ENCODE data around the gene ZNF101.

Gene ZNF101

DNA sequence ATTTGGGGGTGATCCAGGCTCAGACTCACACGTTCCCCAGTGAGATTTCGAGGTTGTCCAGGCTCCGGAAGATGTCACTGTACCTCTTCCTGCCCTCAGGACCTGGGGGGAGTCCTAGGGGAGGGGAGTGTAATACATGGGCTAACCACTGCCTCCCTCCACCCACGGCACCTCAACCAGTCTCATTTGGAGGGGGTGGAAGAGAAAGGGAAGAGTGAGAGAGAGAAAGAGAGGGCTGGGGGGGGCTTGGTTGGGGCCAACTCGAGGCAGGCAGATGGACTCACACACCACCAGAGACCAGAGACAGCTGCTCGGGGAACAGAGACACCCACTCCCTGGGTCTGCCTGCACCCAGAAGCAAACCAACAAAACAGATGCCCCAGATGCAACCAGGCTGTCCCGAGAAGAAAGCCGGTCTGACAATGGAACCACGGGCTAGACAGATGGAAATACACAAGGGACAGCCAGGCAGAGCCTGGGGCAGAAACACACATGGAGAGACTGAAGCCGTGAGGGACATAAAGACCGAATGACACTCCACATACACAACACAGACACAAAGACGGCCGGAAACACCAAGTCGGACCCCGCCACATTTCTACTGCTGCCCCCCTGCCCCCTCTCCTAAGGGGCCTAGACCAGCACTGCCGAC lies 26.0 kb upstream of the ZNF101 start:
- DNase-seq: peak; percentile 60 to 67

DNA sequence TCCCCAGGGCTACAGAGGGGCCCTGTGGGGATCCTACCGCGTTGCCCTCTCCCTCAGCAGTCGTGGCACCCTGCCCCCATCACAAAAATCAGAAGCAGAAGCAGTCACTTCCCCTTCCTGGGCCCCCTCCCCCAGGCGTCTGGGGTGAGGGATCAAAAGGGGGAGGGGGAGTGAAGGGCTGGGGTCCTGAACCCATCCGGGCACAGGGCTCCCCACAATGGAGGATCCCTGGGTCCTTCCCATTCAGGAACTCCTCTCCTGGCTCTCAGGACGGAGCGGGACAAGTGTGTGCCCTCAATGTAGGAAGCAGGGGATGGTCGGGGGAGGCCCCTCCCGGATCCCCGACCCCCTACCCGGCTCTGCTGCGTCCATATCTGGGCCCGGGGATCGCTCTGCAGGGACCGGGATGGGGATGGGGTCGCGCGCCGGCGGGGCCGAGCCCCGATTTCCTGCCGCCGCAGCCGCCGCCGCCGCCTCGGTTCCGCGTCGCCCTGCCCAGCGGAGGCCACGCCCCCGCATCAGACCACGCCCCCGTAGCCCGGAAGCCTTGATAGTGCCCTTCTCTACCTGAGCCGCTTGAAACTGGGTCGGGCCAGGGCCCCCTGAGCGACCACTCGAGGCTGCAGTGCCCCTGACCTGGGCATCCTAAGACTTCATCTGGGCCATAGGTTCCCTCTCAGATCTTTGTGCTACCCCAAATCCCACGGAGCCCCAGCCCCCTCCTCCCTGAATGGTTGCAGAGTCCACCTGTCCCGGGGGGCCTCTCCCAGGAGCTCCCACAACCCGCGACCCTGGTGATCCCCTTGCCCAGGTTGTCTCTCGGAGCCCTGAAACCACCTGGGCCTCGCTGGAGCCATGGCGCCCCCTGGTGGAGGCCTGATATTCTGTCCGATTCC lies 25.2 kb upstream of the ZNF101 start, which contains the start of gene GMIP:
Gene GMIP, minus strand, starts transcription at position 500 of the 896 bp plus-strand sequence. Its CDS starts 128 bp downstream, at position 372.
- DNase-seq: peak; percentile 88 to 91

DNA sequence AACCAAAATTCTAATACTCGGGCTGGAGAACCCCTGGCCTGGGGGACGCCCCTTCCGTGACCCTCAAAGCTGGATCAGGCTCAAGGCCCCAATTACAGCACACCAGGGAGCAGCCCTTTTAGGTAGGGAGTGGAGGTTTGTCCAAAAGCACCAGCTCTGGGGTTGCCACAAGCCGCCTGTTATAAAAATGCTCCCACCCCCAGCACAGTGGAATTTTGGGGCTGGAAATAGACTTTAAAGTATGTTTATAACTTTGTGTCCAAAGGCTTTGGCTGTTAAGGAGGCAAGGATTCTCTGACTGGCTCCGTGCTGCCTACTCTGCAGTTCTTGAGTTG lies 24.6 kb upstream of the ZNF101 start:
- DNase-seq: no peak

DNA sequence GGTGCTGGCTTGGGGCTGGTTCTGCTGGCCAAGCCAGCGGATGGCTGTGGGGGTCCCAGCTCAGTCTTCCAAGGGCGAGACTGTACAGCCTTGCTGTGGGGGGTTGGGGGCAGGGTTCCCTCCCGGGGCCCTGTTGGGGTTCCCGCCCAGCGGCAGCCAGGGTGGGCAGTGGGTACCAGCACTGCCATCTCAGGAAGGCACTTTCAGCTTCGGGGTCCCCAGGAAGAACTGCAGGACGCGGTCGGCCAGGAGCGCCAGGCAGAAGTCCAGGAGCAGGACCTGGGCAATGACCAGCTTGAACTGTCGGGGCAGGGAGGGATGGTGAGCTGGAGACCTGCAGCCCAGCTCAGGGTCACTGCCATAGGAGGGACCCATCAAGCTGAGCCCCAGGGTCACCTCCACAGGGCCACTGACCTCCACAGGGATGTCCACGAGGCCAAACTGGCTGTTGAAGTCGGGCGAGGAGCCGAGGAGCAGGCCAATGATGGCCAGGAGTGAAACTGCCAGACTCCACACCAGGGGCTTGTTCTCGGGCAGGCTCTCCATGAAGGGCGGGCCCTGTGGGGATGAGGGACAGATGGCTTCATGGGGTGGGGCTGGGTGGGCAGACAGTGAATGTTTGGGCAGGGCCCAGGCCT lies 23.3 kb upstream of the ZNF101 start:
- DNase-seq: no peak

DNA sequence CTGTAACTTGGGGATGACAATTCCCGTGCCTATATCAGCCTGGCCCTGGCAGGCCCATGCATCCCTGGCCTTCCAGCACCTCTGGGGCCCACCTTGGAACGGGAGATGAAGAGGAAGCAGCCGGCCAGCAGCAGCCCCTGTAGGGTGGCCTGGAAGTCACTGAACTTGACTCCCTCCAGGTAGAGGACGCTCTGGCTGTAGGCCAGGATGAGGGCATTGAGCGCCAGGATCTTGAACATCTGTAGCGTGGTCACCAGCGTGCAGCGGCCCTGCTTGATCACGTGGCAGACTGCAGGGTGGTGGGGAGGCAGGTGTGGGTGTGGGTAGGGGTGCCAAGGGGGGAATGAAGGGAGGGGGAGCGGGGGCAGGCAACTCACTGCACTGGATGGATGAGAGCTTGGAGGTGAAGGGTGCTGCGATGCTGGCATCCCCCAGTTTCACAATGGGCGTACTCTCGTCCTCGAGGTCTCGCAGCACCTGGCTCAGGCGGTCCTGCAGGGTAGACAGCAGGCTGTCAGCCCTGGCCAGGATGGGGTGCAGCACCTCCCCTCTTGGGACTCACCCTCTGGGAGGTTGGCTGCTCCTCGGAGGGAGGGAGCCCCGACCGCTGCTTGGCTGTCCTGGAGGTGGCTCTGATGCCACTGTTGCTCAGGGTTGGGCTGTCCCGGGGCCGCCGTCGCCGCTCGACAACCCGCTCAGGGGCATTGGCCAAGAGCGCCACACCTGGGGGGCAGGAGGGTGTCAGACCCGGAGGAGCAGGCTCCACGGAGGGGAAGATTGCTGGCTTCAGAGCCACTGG lies 21.4 kb upstream of the ZNF101 start:
- no peak for DNase-seq

DNA sequence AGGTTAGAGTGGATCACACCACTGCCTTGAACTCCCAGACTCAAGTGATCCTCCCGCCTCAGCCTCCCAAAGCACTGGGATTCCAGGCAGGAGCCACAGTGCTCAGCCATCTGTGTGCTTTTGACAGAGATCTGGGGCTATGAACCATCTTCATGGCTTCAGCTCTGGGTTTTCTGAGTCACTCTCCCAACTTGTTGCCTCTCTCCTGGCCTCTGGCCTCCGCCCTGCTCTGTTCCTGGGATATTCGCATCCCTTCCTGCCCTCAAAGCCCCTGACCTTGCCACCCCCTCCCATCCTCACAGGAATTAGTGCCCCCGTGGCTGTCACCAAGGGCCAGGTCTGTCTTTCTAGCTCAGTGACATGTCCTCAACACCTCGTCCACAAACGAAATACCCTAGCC lies 19.5 kb upstream of the ZNF101 start:
- no peak for DNase-seq

DNA sequence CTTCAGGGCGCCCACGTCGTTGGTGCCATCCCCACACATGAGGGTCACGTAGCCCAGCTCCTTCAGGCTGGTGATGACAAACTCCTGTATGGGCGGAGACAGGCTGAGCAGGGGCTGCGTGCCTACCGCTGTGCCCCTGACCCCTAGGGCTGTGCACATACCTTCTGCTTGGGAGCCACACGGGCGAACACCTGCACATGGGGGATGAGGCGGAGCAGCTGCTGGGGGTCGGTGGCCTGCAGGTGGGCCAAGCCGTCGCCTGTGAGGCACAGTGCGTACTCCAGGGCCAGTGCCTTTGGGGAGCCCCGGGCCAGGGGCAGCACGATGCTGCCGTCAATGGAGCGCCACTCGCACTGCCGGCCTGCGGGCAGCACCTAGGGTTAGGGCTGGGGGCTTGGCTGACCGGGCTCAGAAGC lies 19.1 kb upstream of the ZNF101 start:
- no peak for DNase-seq

DNA sequence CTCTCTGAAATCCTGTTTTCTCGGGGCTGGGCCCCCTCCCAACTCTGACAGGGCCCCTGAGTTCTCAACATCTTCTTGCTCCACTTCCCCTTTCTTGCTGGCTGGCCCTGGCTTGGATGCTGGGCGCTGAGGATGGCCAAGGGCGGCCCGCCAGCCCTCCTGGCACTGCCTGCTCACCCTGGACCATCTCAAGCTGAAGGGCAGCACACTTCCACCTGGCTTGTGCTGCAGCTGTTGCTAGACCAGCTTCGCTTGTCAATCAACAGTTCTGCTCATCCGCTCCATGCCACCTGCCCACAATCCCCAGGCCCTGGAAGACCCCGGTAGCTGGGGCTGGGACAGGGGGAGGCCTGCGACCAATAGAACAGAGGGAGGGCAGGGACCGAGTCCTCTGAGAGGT lies 18.3 kb upstream of the ZNF101 start:
- DNase-seq: no peak

DNA sequence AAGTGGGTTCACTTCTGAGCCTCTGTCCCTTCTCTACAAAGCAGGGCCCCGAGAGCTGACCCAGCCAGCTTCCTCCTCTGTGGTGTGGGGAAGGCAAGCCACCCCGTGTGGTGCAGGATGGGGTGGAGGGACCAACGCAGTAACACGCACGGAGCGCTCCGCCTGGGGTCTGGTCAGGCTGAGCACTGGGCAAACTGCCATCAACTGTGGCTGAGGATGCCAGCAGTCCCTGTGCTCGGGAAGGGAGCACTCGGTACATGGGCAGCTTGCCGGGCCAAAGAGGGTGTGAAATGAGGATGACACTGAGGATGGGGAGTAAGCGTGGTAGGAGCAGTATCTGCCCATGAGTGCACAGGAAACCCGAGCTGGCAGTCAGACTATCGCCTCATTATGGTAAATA lies 17.6 kb upstream of the ZNF101 start:
- DNase-seq: no peak

DNA sequence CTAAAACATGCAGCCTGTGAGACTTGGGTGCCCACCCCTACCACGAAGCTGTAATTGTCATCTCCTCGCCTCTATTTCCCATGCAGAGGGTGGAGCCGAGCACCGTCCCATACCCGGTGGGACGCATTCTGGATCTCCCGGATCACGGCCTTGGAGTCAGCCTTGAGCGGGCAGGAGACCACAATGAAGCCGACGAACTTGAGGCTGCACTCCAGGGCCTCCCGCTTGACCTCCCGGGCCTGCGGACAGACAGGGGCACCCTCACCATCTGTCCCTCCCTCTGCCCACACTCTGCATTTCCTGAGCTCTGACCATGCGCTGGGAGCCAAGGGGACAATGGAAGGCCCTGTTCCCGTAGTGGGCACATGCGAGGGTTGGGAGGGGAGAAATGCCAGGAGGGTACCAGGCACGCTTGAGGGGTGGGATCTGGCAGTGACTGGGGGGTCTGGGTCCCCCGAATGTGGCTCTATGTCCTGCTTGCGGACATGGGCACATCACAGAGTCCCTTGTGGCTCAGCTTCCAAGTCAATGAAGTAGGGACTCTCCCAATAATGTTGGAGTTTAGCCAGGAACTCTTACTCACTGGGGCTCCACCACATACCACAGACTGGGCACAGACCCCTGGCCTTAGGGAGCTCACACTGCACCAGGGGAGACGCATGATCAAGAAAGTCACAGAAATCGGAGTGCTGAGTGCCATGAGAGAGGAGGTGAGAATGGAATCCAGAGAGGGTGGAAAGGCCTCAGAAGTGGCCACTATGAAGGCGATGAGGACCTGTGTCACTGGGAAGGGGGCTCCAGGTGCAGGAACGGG lies 15.9 kb upstream of the ZNF101 start:
- no peak for DNase-seq

DNA sequence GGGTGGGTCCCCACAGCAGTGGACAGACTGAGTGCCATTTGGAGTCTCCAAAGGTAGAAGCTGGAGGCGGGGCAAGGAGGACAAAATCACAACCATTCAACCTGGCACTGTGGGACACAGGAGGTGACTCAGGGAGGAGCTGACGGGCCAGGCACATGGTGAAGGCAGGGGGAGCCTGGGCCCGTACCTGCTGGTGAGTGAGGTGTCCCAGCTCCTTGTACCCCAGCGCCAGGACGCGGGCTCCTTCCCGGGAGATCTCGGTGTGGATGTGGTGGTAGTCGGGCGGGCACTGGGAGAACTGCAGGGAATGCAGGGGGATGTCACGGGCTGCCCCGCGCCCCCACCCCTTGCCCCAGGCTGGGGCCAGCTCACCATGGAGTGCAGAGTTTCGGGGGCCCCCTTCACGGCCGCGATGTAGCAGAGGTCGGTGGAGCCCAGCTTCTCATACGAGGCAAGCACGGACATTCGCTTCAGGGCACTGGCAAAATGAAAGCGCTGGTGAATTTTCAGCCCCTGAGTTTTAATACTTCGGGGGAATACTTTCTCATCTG lies 15.0 kb upstream of the ZNF101 start:
- no peak for DNase-seq

DNA sequence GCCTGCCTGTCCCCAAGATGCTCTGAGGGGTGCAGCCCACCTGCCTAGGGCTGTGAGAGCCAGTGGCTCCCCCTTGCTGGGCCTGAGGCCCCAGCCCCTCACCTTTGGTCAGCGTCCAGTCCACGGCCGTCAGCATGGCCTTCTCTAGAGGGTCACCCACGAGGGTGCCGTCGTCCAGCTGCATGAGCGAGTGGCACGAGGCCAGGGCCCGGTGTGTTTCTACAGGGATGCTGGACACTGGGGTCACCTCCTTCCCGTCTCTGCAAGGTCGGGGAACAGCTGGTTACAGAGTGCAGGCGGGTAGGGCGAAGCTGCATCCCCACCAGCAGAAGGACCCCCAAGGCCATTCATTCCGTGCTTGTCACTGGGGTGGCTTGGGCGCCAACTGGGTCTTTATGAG lies 14.2 kb upstream of the ZNF101 start:
- no peak for DNase-seq

DNA sequence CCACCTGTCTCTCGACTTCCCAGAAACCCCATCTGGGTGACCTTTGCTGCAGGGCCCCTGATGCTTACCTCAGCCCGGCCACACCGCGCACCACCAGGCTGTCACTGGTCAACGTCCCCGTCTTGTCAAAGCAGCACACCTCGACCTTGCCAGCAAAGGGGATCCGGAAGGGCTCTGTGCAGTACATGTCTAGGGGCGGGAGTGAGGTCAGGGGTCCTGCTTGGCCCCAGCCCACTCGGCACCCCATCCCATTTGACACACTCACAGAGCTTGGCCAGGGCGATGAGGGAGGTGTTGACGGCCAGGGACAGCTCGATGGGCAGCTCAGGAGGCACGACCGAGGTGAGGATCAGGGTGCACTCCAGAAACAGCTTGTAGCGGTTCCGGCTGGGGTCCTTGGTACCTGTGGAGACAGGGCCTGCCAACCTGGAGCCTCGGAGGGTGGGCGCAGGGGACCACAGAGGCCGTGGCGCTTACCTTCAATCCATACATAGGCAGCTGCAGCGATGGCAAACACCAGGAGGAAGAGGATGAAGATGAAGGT lies 13.5 kb upstream of the ZNF101 start:
- DNase-seq: no peak

DNA sequence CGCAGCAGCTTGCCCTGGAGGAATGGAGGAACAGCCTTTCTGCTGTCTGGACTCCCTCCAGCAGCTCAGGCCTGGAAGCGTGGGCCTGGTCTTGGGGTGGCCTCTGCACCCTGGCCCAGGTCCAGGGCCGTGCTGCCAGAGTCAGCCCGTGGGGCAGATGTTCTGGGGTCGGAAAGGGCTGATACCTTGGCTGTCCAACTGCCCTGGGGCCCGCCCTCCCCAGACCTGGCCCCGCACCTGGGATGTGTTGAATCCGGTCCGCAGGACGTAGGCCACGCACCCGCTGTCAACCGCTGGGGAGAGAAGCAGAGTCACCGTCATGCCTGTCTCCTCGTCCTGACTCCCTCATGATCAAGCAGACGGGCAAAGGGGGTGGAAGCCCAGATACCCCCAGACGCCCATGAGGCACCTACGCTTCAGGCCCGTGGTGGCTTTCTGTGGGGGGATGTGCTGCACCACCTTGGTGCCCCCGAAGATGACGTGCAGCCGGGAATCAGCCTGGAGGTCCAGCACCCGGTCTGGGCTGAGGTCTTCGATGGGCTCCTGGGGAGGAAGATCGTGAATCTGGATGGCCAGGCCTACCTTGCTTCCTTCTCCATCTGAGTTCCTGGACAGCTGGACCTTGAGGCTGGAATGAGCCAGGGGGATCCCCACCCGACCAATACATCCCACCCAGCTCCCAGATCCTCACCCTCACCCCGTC lies 12.8 kb upstream of the ZNF101 start:
- no peak for DNase-seq

DNA sequence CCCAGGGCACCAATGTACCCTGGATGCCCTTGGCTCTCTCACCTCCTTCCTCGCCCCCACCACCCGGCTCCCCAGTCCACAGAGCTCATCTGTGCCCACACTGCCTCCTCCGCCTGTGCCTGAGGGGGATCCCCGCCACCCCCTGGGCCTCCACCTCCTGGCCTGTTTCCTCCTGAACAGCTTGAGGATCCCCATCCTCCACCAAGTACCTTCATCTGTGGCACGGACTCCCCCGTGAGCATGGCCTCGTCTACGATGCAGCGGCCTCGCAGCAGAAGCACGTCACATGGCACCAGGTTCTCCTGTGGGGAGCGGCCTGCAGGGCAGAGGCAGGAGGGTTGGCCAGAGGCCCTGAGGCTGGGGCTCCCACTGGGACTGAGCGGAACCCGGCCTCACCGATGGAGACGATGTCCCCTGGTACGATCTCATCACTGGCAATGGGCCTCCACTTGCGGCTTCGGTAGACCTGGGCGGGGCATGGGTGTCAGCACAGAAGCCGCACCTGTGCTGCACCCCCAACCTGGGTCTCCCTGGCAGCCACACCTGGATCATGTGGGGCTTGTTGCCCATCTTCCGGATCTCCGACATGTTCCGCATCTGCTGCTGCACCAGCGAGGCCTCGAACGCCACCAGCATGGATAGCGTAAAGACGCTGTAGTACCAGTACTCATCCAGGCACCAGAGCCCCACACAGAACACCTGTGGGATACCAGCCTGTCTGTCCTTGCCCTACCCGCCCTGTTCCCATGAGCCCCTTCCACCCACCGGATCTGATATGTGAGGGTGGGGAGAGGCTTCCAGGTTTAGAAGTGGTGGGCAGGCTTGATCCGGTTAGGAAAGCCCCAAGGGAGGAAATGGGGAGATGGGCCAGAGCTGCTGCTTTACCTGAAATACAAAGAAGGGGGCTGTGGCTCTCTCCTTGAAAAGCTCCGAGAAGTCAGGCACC lies 11.9 kb upstream of the ZNF101 start:
- DNase-seq: no peak

DNA sequence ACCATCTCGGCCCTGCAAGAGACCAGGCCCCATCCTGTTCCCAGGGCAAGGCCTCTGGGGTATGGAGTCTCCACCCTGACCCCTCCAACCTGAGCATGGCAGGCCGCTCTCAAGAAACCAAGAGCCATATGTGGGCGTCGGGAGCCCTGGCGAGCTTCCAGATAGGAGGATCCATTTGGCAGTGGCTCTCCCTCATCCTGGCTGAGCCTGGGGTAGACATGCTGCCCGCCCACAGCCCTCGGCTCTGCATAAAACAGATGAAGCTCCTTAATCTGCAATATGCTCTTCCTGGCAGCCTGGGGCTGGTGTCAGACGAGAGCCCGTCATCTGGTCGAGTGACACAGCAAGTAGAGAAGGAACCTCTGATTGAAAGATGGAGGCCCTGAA lies 11.2 kb upstream of the ZNF101 start:
- no peak for DNase-seq

DNA sequence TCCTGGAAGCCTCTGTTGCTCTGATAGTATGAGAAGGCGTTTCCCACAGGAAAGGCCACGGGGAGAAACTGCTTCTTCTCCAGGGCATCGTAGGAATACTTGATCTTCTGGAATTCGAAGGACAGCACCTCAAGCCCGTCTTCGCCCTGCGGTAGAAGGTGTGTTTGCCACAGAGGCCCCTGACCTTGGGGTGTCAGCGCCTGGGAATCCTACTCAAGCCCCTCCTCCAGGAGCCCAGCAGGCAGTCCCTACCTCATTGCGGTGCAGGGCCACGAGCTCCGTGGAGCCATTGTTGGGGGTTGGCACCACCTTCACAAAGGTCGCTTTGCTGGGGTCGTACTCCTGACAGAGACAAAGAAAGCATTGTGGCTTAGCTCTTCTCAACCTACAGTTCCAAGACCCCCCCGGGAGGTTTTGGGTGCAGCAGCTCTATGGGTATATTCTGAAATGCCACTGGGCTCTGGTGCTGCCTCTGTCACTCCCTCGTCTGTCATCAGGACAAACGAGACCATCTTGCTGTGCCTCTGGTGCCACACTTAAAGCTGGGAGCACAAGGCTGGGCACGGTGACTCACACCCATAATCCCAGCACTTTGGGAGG lies 8.9 kb upstream of the ZNF101 start:
- DNase-seq: no peak

DNA sequence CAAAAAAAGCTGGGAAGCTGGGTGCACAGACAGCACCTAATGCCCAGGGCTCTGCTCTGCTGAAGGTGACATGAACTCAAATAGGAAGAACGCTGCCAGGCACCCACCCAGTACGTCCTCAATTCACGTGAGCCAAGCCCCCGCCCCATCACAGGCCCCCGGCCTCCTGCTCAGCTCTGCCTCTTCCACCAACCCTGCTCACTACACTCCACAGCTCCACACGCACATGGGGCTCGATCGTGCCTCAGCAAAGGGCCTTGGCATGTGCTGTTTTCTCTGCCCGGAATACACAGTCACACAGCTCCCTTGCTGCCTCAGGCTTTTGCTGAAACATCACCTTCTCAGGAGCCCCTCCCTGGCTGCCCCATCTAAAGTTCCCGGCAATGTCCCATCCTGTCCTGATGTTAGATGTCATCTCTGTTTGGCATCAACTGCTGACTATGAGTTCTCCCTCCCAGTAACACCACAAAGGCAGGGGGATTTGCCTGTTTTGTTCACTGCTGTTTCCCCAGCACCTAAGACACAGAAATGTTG lies 7.4 kb upstream of the ZNF101 start:
- DNase-seq: no peak

DNA sequence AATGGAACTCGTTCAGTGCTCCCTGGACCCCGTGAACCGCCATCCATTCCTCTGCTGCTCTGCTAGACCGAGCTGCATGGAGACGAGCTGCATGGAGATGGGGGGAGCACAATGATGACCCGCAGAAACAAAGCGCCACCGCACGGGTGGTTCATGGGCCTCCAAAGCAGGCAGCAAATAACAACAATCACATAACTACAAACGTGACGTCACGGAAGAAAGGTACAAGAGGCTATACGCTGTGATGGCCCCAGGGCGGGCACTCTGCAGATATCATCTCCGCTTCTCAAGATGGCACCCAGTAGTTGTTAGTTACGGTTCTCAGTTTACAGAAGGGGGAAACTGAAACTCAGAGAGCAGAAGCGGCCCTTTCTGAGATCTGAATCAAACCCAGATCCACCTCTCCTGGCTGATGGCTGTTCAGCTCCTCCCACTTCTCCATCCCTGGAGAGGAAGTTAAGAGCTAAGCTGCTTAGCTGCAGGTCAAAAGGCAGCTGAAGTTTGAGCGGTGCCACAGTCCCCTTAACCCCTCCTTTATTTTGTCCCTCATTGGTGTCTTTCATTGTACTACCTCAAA lies 6.9 kb upstream of the ZNF101 start:
- peak; percentile 71 for DNase-seq
